ENCODE data around the gene APBB2. TPM values are rescaled to one million over a fixed set of nuclear protein-coding genes. Genes with fewer than 3 reads are reported as not detected.
A peak's percentile ranks its signal among the peaks of the same experiment; 100 is the strongest.

Gene APBB2
- total RNA-seq, 1 experiment from 2014 or later: 80.7 TPM

GRCh38 chr4:41077628-41078027, 136.7 kb downstream of the APBB2 start:
- H3K9me3 Mint-ChIP-seq (ENCODE audit: unreplicated experiment): no peaks in the 10 kb centered on the region
- BruUV-seq (replicated peaks): no TSS peak
- intact Hi-C loops (cut with micrococcal nuclease; ENCODE audit: unreplicated experiment): loop anchor here (2.0 to 5.0 kb wide), 2 partner anchors 55 to 135 kb away; partner anchors contain the start of gene APBB2

GRCh38 chr4:41076481-41076880, 137.9 kb downstream of the APBB2 start:
- peaks cover 62% of the 10 kb centered on the region for H3K4me1 Mint-ChIP-seq (ENCODE audit: low read depth, unreplicated experiment)
- intact Hi-C loops (cut with micrococcal nuclease; ENCODE audit: unreplicated experiment): loop anchor here (2.0 to 5.0 kb wide), 2 partner anchors 56 to 136 kb away; partner anchors contain the start of gene APBB2
- no TSS peak for BruUV-seq (replicated peaks)

More at GRCh38 chr4:41077628-41078027, 136.7 kb downstream of the APBB2 start:
- Mint-ChIP-seq H3K36me3 (ENCODE audit: insufficient read depth, unreplicated experiment) (peaks cover 27% of the 10 kb centered on the region), H3K4me1 (ENCODE audit: low read depth, unreplicated experiment) (peaks cover 50% of the 10 kb centered on the region), H3K27ac (ENCODE audit: unreplicated experiment) (peak overlapping the region; percentile 75), H3K4me3 (ENCODE audit: unreplicated experiment) (peak overlapping the region; percentile 53), H3K27me3 (ENCODE audit: insufficient read depth, unreplicated experiment) (no peaks in the 10 kb centered on the region)
- H3K4me3 ChIP-seq (ENCODE audit: low read depth, low read length): no peak overlapping the region
- DNase-seq: peak; percentile 35 to 40
- no peaks in the 10 kb centered on the region for H3K9me3 ChIP-seq
- no peaks in the 10 kb centered on the region for H3K27me3 ChIP-seq (replicated peaks; ENCODE audit: control insufficient read depth, insufficient read depth, low read length)
- ChIA-PET POLR2A (no interaction called here), CTCF (no interaction called here)
- H3K4me1 ChIP-seq: peaks cover 43% of the 10 kb centered on the region
- no peaks in the 10 kb centered on the region for H3K36me3 ChIP-seq (ENCODE audit: control insufficient read depth, insufficient read depth, low read length)
- TF ChIP-seq CTCF (IDR thresholded peaks at IDR 0.05; ENCODE audit: insufficient read depth in 1 of 2, low read depth in 1 of 2, low read length in 1 of 2, severe bottlenecking in 1 of 2, unreplicated experiment in 1 of 2): no peak

GRCh38 chr4:41074215-41074614, 140.1 kb downstream of the APBB2 start:
- Mint-ChIP-seq H3K27ac (ENCODE audit: unreplicated experiment) (peak overlapping the region; percentile 75), H3K4me3 (ENCODE audit: unreplicated experiment) (no peak overlapping the region), H3K9me3 (ENCODE audit: unreplicated experiment) (no peaks in the 10 kb centered on the region), H3K4me1 (ENCODE audit: low read depth, unreplicated experiment) (peaks cover 61% of the 10 kb centered on the region), H3K27me3 (ENCODE audit: insufficient read depth, unreplicated experiment) (no peaks in the 10 kb centered on the region), H3K36me3 (ENCODE audit: insufficient read depth, unreplicated experiment) (peaks cover 27% of the 10 kb centered on the region)
- DNase-seq: no peak
- H3K4me3 ChIP-seq (ENCODE audit: low read depth, low read length): no peak overlapping the region
- no peaks in the 10 kb centered on the region for H3K9me3 ChIP-seq
- intact Hi-C loops (cut with micrococcal nuclease; ENCODE audit: unreplicated experiment): no loop called here
- H3K36me3 ChIP-seq (ENCODE audit: control insufficient read depth, insufficient read depth, low read length): no peaks in the 10 kb centered on the region
- no peaks in the 10 kb centered on the region for H3K27me3 ChIP-seq (replicated peaks; ENCODE audit: control insufficient read depth, insufficient read depth, low read length)
- CTCF ChIA-PET: no interaction called here
- peaks cover 67% of the 10 kb centered on the region for H3K4me1 ChIP-seq
- no TSS peak for BruUV-seq (replicated peaks)
- no peak for TF ChIP-seq CTCF (IDR thresholded peaks at IDR 0.05; ENCODE audit: insufficient read depth in 1 of 2, low read depth in 1 of 2, low read length in 1 of 2, severe bottlenecking in 1 of 2, unreplicated experiment in 1 of 2)
- POLR2A ChIA-PET: no interaction called here

More at GRCh38 chr4:41076481-41076880, 137.9 kb downstream of the APBB2 start:
- ChIA-PET CTCF (no interaction called here), POLR2A (no interaction called here)
- Mint-ChIP-seq H3K27me3 (ENCODE audit: insufficient read depth, unreplicated experiment) (no peaks in the 10 kb centered on the region), H3K4me3 (ENCODE audit: unreplicated experiment) (peak overlapping the region; percentile 3), H3K27ac (ENCODE audit: unreplicated experiment) (peak overlapping the region; percentile 33), H3K36me3 (ENCODE audit: insufficient read depth, unreplicated experiment) (peaks cover 27% of the 10 kb centered on the region), H3K9me3 (ENCODE audit: unreplicated experiment) (no peaks in the 10 kb centered on the region)
- H3K36me3 ChIP-seq (ENCODE audit: control insufficient read depth, insufficient read depth, low read length): no peaks in the 10 kb centered on the region
- no peak for DNase-seq
- no peak for TF ChIP-seq CTCF (IDR thresholded peaks at IDR 0.05; ENCODE audit: insufficient read depth in 1 of 2, low read depth in 1 of 2, low read length in 1 of 2, severe bottlenecking in 1 of 2, unreplicated experiment in 1 of 2)
- H3K4me1 ChIP-seq: peaks cover 54% of the 10 kb centered on the region
- H3K27me3 ChIP-seq (replicated peaks; ENCODE audit: control insufficient read depth, insufficient read depth, low read length): no peaks in the 10 kb centered on the region
- no peak overlapping the region for H3K4me3 ChIP-seq (ENCODE audit: low read depth, low read length)
- H3K9me3 ChIP-seq: no peaks in the 10 kb centered on the region

All from Caco-2 (cell line).